Astrocyte (in vitro differentiated cells and primary cell): ENCODE data around the gene RUFY3.
"Not testable (repeated sequence)": the region's sequence is repeated elsewhere in the genome, so short reads cannot be mapped to it uniquely, and the experiment has no call there.

Experiments
- CTCF ChIP-seq: IDR thresholded peaks from 2 replicates; pipeline ENCODE4 v1.5.1; 2011; ENCODE audit warnings: low read depth, mild to moderate bottlenecking, inconsistent platforms, low read length, moderate library complexity; ENCODE audit not compliant: insufficient read depth
- EZH2 ChIP-seq: IDR thresholded peaks from 2 replicates; pipeline ENCODE4 v1.6.1; 2012; ENCODE audit warnings: mild to moderate bottlenecking, low read length, inconsistent platforms; ENCODE audit not compliant: insufficient read depth

GRCh38 chr4:70840137-70840536, 118.4 kb downstream of the RUFY3 start:
- not testable (repeated sequence) for TF ChIP-seq CTCF, EZH2
